Stomach (tissue), 9 donors: Measurements from ENCODE around the gene MEG3. TPM values are rescaled to one million over a fixed set of nuclear protein-coding genes. Genes with fewer than 3 reads are reported as not detected.

Source experiments
- DNase-seq, 2 donors: peaks; one replicate each; pipeline versions ENCODE4 v3.0.0 to v3.0.0-alpha.2; 2013 to 2019
- H3K27ac ChIP-seq, 5 donors: fragments of 200-600 bp in 4 of 5; sonication (generic) in 4 of 5; one replicate each; pipeline ENCODE4 v1.5.1; 2013 to 2019; ENCODE audit warnings: mild to moderate bottlenecking in 1 of 5, moderate library complexity in 1 of 5
- H3K27me3 ChIP-seq, 3 donors: fragments of 200-600 bp; sonication (generic); one replicate each; pipeline ENCODE4 v1.5.1; 2017 to 2019; ENCODE audit warnings: mixed run types in 1 of 3
- H3K36me3 ChIP-seq, 4 donors: fragments of 200-600 bp; sonication (generic); 1 replicate in 3 of 4; 2 replicates in 1 of 4; pipeline ENCODE4 v1.5.1; 2016 to 2019
- H3K4me1 ChIP-seq, 4 donors: fragments of 200-600 bp; sonication (generic); one replicate each; pipeline ENCODE4 v1.5.1; 2016 to 2019
- H3K4me3 ChIP-seq, 4 donors: fragments of 200-600 bp; sonication (generic) in 3 of 4; one replicate each; pipeline ENCODE4 v1.5.1; 2016 to 2019; ENCODE audit warnings: mild to moderate bottlenecking in 1 of 4
- H3K9me3 ChIP-seq, 4 donors: fragments of 200-600 bp; sonication (generic); one replicate each; pipeline ENCODE4 v1.5.1; 2016 to 2019
- EP300 ChIP-seq: sonication (generic); formaldehyde crosslinking; IDR thresholded peaks from one replicate; pipeline ENCODE4 v1.6.1; 2017; ENCODE audit warnings: antibody characterized with exemption
- POLR2A ChIP-seq, 4 donors: fragments of 450-650 bp; IDR thresholded peaks; one replicate each; pipeline ENCODE4 v1.6.1; 2016; ENCODE audit warnings: antibody characterized with exemption in 4 of 4, control low read depth in 2 of 4, mild to moderate bottlenecking in 1 of 4, moderate library complexity in 1 of 4
- POLR2AphosphoS5 ChIP-seq, 3 donors: sonication (generic); formaldehyde crosslinking; IDR thresholded peaks; one replicate each; pipeline ENCODE4 v1.6.1; 2016; ENCODE audit warnings: antibody characterized with exemption in 3 of 3
- WGBS, 5 donors: extraction: QIAGEN DNeasy Blood & Tissue Kit in 3 of 5; methylation state at CpG; one replicate each; pipeline versions ENCODE4 v1.1.5 to v1.1.7; 2013 to 2018; 5-methylcytosine and 5-hydroxymethylcytosine counted together
- intact Hi-C: fragments of 100-400 bp; cut with DNase I; formaldehyde crosslinking; loops from one replicate; pipeline ENCODE4 v1.15.1; 2023; ENCODE audit warnings: low total_unique reads
- polyA plus RNA-seq, 3 donors: library from polyadenylated mRNA; stranded (reverse); fragments of 200-250 nt; gene quantifications; one replicate each; pipeline ENCODE4 v1.2.3, GENCODE V29; 2013
- total RNA-seq, 5 donors: library from RNA; depleted of rRNA; stranded (reverse); fragments of >200 nt; gene quantifications; one replicate each; pipeline versions ENCODE4 v1.1.0 to v1.2.3, GENCODE V29; 2014 to 2016
- TF ChIP-seq, protein P1 (sequence below), 7 experiments: fragments of 450-650 bp in 4 of 7; fragments of 200-600 bp in 3 of 7; sonication (generic) in 3 of 7; IDR thresholded peaks; one replicate each; pipeline ENCODE4 v1.5.1; 2016 to 2019; ENCODE audit warnings: antibody characterized with exemption in 7 of 7, control low read depth in 2 of 7, mild to moderate bottlenecking in 1 of 7
- donor health status: healthy with polysubstance abuse.
- donor health status: Bipolar disorder and iron deficiency.
- donor health status: healthy.

Gene MEG3
- total and polyA plus RNA-seq, 8 donors: 13.4 to 390 (median 99.2) TPM

DNA sequence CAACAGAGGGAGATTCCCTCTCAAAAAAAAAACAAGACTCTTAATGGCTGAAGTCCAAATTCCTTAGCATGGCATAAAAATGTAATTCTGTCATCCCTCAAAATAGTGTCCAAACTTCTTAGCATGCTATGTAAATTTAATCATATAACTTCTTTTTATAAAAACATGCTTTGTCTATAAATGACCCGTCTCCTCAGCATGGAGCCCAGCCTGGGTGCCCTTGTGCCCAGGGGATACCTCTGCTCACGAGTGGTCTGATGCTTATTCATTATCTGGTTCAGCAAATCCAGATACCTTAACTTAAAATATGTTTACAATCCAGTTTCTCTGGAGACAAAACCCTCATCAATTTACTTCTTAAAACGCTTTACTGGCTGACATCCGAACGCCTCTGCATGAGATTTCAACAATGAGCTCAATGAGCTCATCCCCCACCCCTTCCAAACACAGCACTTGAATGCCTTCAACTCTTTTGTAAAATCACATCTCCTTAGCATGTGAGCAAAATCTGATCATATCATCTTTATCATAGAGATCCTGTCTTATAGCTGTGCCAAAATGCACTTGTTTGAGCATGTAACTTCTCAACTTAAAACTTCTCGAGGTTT is 61.9 kb downstream of the MEG3 start:
- DNase-seq: peak in 1 of 2 donors; percentile 76
- 53 to 75% (median 65%) methylated on average over 6 of the region's 6 CpGs for WGBS, 5 donors
- Histone ChIP-seq H3K36me3 (peaks cover 0 to 8% (median 4%) of the 10 kb centered on the region in 4 donors), H3K4me1 (peaks cover 0 to 5% (median 0%) of the 10 kb centered on the region in 4 donors), H3K9me3 (no peaks in the 10 kb centered on the region), H3K27ac (no peak overlapping the region), H3K27me3 (peaks cover 0 to 32% (median 0%) of the 10 kb centered on the region in 3 donors), H3K4me3 (no peak overlapping the region)
- intact Hi-C loops: no loop called here
- TF ChIP-seq POLR2A (IDR thresholded peaks at IDR 0.05): no peak
- no peak for TF ChIP-seq EP300
- TF ChIP-seq, protein P1, sequence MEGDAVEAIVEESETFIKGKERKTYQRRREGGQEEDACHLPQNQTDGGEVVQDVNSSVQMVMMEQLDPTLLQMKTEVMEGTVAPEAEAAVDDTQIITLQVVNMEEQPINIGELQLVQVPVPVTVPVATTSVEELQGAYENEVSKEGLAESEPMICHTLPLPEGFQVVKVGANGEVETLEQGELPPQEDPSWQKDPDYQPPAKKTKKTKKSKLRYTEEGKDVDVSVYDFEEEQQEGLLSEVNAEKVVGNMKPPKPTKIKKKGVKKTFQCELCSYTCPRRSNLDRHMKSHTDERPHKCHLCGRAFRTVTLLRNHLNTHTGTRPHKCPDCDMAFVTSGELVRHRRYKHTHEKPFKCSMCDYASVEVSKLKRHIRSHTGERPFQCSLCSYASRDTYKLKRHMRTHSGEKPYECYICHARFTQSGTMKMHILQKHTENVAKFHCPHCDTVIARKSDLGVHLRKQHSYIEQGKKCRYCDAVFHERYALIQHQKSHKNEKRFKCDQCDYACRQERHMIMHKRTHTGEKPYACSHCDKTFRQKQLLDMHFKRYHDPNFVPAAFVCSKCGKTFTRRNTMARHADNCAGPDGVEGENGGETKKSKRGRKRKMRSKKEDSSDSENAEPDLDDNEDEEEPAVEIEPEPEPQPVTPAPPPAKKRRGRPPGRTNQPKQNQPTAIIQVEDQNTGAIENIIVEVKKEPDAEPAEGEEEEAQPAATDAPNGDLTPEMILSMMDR (IDR thresholded peaks at IDR 0.05): no peak
- TF ChIP-seq POLR2AphosphoS5 (IDR thresholded peaks at IDR 0.05): no peak

DNA sequence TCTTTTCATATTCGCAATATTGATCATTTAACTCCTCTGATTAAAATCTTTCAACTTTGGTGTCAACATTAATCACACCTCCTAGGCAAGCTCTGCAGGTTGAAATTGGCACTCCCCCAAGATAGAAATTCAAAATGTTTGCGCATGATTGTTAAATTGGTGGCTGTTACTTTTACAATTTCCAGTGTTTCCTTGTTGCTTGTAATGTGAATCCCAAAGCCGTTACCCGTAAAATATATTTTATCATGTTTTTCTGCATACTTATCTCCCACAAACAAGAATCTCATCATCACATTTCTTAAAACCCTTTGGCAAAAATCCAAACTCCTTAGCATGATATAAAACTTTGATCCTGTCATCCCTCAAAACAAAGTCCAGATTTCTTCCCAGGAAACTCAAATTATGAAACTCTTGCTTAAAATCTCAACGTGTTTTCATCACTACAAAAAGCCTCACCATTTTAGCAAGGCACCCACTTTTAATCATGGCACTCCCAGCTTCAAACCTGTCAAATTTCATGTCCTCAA is 62.9 kb downstream of the MEG3 start:
- H3K27me3 ChIP-seq: peaks cover 0 to 32% (median 0%) of the 10 kb centered on the region in 3 donors
- H3K9me3 ChIP-seq: no peaks in the 10 kb centered on the region
- intact Hi-C loops: no loop called here
- no peak for DNase-seq
- TF ChIP-seq POLR2AphosphoS5 (IDR thresholded peaks at IDR 0.05) (no peak), EP300 (no peak), POLR2A (IDR thresholded peaks at IDR 0.05) (no peak)
- TF ChIP-seq, protein P1 (IDR thresholded peaks at IDR 0.05): no peak
- H3K4me1 ChIP-seq: peaks cover 0 to 5% (median 0%) of the 10 kb centered on the region in 4 donors
- H3K36me3 ChIP-seq: peaks cover 0 to 4% (median 0%) of the 10 kb centered on the region in 4 donors
- H3K4me3 ChIP-seq: no peak overlapping the region
- WGBS, 5 donors: 37 to 55% (median 47%) methylated on average over 5 of the region's 5 CpGs
- no peak overlapping the region for H3K27ac ChIP-seq

- intact Hi-C loops: no loop called here
- H3K4me1 ChIP-seq: peaks cover 0 to 5% (median 0%) of the 10 kb centered on the region in 4 donors
- WGBS, 5 donors: 92 to 96% (median 94%) methylated on average over 6 of the region's 6 CpGs
Observed at GRCh38 chr14:100889641-100890040, 63.7 kb downstream of the MEG3 start.

GRCh38 chr14:100890061-100890850 is 64.3 kb downstream of the MEG3 start:
- TF ChIP-seq, protein P1 (IDR thresholded peaks at IDR 0.05): no peak
- TF ChIP-seq EP300 (no peak), POLR2A (IDR thresholded peaks at IDR 0.05) (no peak), POLR2AphosphoS5 (IDR thresholded peaks at IDR 0.05) (no peak)
- peak in 1 of 2 donors; percentile 17 for DNase-seq
- peaks cover 0 to 5% (median 0%) of the 10 kb centered on the region in 4 donors for H3K4me1 ChIP-seq
- WGBS, 5 donors: 79 to 81% (median 80%) methylated on average over 8 of the region's 8 CpGs
- no peak overlapping the region for H3K4me3 ChIP-seq
- H3K36me3 ChIP-seq: no peaks in the 10 kb centered on the region
- H3K27me3 ChIP-seq: peaks cover 0 to 33% (median 0%) of the 10 kb centered on the region in 3 donors
- H3K9me3 ChIP-seq: no peaks in the 10 kb centered on the region
- intact Hi-C loops: no loop called here
- H3K27ac ChIP-seq: no peak overlapping the region

More at GRCh38 chr14:100889641-100890040, 63.7 kb downstream of the MEG3 start:
- H3K36me3 ChIP-seq: no peaks in the 10 kb centered on the region
- TF ChIP-seq EP300: no peak
- TF ChIP-seq, protein P1 (IDR thresholded peaks at IDR 0.05): no peak
- H3K9me3 ChIP-seq: no peaks in the 10 kb centered on the region
- DNase-seq: peak in 1 of 2 donors; percentile 8
- H3K27ac ChIP-seq: no peak overlapping the region
- H3K4me3 ChIP-seq: no peak overlapping the region
- H3K27me3 ChIP-seq: peaks cover 0 to 32% (median 0%) of the 10 kb centered on the region in 3 donors
